KOPT-K1 (cell line): ENCODE measurements around the gene GCK.
A peak's percentile ranks its signal among the peaks of the same experiment; 100 is the strongest.

Experiments used
- H3K27ac ChIP-seq: fragments of 200-600 bp; sonication (generic); 2 replicates; pipeline ENCODE4 v1.5.1; 2016; ENCODE audit warnings: antibody characterized with exemption, mild to moderate bottlenecking, low read depth, low read length; ENCODE audit not compliant: poor library complexity, severe bottlenecking
- H3K36me3 ChIP-seq: fragments of 200-600 bp; sonication (generic); 2 replicates; pipeline ENCODE4 v1.5.1; 2017; ENCODE audit warnings: antibody characterized with exemption, mild to moderate bottlenecking, low read length, moderate library complexity; ENCODE audit not compliant: insufficient read depth
- H3K9me3 ChIP-seq: fragments of 200-600 bp; sonication (generic); 2 replicates; pipeline ENCODE4 v1.5.1; 2017; ENCODE audit warnings: antibody characterized with exemption, low read length, mild to moderate bottlenecking; ENCODE audit not compliant: insufficient read depth, poor library complexity, severe bottlenecking

The GCK gene

GRCh38 chr7:44102846-44103565, 86.2 kb downstream of the GCK start:
- Histone ChIP-seq H3K36me3 (peaks cover 33% of the 10 kb centered on the region), H3K27ac (peak overlapping the region; percentile 100), H3K9me3 (no peaks in the 10 kb centered on the region)

- Histone ChIP-seq H3K27ac (peak overlapping the region; percentile 100), H3K9me3 (no peaks in the 10 kb centered on the region), H3K36me3 (peaks cover 25% of the 10 kb centered on the region)
Observed at GRCh38 chr7:44101966-44102845, 87.0 kb downstream of the GCK start.

GRCh38 chr7:44101303-44101965, 87.8 kb downstream of the GCK start:
- Histone ChIP-seq H3K9me3 (no peaks in the 10 kb centered on the region), H3K36me3 (peaks cover 17% of the 10 kb centered on the region), H3K27ac (peak overlapping the region; percentile 100)

GRCh38 chr7:44100458-44101302, 88.6 kb downstream of the GCK start:
- Histone ChIP-seq H3K27ac (peak overlapping the region; percentile 100), H3K9me3 (no peaks in the 10 kb centered on the region)

GRCh38 chr7:44099669-44100068, 89.6 kb downstream of the GCK start:
- Histone ChIP-seq H3K27ac (peak overlapping the region; percentile 100), H3K36me3 (no peaks in the 10 kb centered on the region), H3K9me3 (no peaks in the 10 kb centered on the region)

More at GRCh38 chr7:44100458-44101302, 88.6 kb downstream of the GCK start:
- H3K36me3 ChIP-seq: peaks cover 10% of the 10 kb centered on the region

GRCh38 chr7:44098092-44099068, 90.9 kb downstream of the GCK start:
- Histone ChIP-seq H3K9me3 (peaks cover 4% of the 10 kb centered on the region), H3K36me3 (no peaks in the 10 kb centered on the region), H3K27ac (peak overlapping the region; percentile 100)

GRCh38 chr7:44097064-44097932, 91.9 kb downstream of the GCK start:
- no peaks in the 10 kb centered on the region for H3K36me3 ChIP-seq
- H3K27ac ChIP-seq: peak overlapping the region; percentile 100
- peaks cover 10% of the 10 kb centered on the region for H3K9me3 ChIP-seq

- Histone ChIP-seq H3K9me3 (peaks cover 10% of the 10 kb centered on the region), H3K36me3 (no peaks in the 10 kb centered on the region), H3K27ac (peak overlapping the region; percentile 100)
Observed at GRCh38 chr7:44096326-44096881, 92.8 kb downstream of the GCK start.

- Histone ChIP-seq H3K9me3 (peaks cover 10% of the 10 kb centered on the region), H3K27ac (peak overlapping the region; percentile 100), H3K36me3 (no peaks in the 10 kb centered on the region)
Observed at GRCh38 chr7:44095781-44096180, 93.5 kb downstream of the GCK start.

- no peaks in the 10 kb centered on the region for H3K36me3 ChIP-seq
- peaks cover 10% of the 10 kb centered on the region for H3K9me3 ChIP-seq
- H3K27ac ChIP-seq: peak overlapping the region; percentile 100
Observed at GRCh38 chr7:44094883-44095592, 94.2 kb downstream of the GCK start.

- H3K27ac ChIP-seq: peak overlapping the region; percentile 100
Observed at GRCh38 chr7:44094365-44094764, 94.9 kb downstream of the GCK start.

More at GRCh38 chr7:44094365-44094764, 94.9 kb downstream of the GCK start:
- Histone ChIP-seq H3K9me3 (peaks cover 10% of the 10 kb centered on the region), H3K36me3 (no peaks in the 10 kb centered on the region)
